PC-3 (cell line): Measurements from ENCODE around the gene ZNF394. TPM values are rescaled to one million over a fixed set of nuclear protein-coding genes. Genes with fewer than 3 reads are reported as not detected.

Experiments
- ATAC-seq: fragments of 200-7000 bp; cut with Tn5 transposase; 2 replicates; pipeline ENCODE4 v1.9.1; 2020; ENCODE audit warnings: mild to moderate bottlenecking, moderate library complexity
- BruUV-seq: library from RNA; stranded (reverse); fragments of 400-500 nt; replicated peaks from 2 replicates; lab custom pipeline; 2021; lab: Mats Ljungman, UMichigan
- CTCF ChIA-PET: fragments of 300-600 bp; sonication (Branson Sonifier 250); formaldehyde crosslinking; loops from one replicate; lab custom pipeline; 2022; ENCODE audit warnings: antibody characterized with exemption; lab: Charles Lee
- POLR2A ChIA-PET: fragments of 300-600 bp; sonication (Branson Sonifier 250); formaldehyde crosslinking; loops from one replicate; lab custom pipeline; 2022; ENCODE audit warnings: antibody characterized with exemption; ENCODE audit not compliant: unreplicated experiment; lab: Charles Lee
- DNase-seq: peaks from one replicate; pipeline ENCODE4 v3.0.0-alpha.2; 2015
- H2AFZ ChIP-seq: fragments of 300-600 bp; sonication (generic); 2 replicates; pipeline ENCODE4 v1.6.0; 2016; ENCODE audit warnings: antibody characterized with exemption, low read length
- H3F3A ChIP-seq: fragments of 300-600 bp; sonication (generic); one replicate; pipeline ENCODE4 v1.6.0; 2017; ENCODE audit warnings: antibody characterized with exemption, low read length, control low read depth, mild to moderate bottlenecking; ENCODE audit not compliant: unreplicated experiment
- H3K27ac ChIP-seq: fragments of 300-600 bp; sonication (generic); 2 replicates; pipeline ENCODE4 v1.5.1; 2016; ENCODE audit warnings: mild to moderate bottlenecking, low read length
- H3K27me3 ChIP-seq: fragments of 300-600 bp; sonication (generic); 2 replicates; pipeline ENCODE4 v1.6.1; 2016; ENCODE audit warnings: low read length, mixed read lengths
- H3K36me3 ChIP-seq: fragments of 300-600 bp; sonication (generic); 2 replicates; pipeline ENCODE4 v1.6.1; 2016; ENCODE audit warnings: low read depth, mixed run types, low read length, mixed read lengths
- H3K4me1 ChIP-seq: fragments of 300-600 bp; sonication (generic); 2 replicates; pipeline ENCODE4 v1.5.1; 2016; ENCODE audit warnings: low read length; ENCODE audit not compliant: insufficient read depth
- H3K4me2 ChIP-seq: fragments of 300-600 bp; sonication (generic); 2 replicates; pipeline ENCODE4 v1.6.0; 2016; ENCODE audit warnings: low read length
- H3K4me3 ChIP-seq: fragments of 300-600 bp; sonication (generic); 2 replicates; pipeline ENCODE4 v1.5.1; 2016; ENCODE audit warnings: mild to moderate bottlenecking, low read length, mixed read lengths
- H3K79me2 ChIP-seq: fragments of 300-600 bp; sonication (generic); 2 replicates; pipeline ENCODE4 v1.6.1; 2017; ENCODE audit warnings: low read length, mixed read lengths
- H3K9ac ChIP-seq: fragments of 300-600 bp; sonication (generic); 2 replicates; pipeline ENCODE4 v1.6.0; 2016; ENCODE audit warnings: mild to moderate bottlenecking, low read length
- H3K9me2 ChIP-seq: fragments of 300-600 bp; sonication (generic); replicated peaks from 2 replicates; pipeline ENCODE4 v1.6.1; 2016; ENCODE audit warnings: mixed run types, low read length, mixed read lengths
- H3K9me3 ChIP-seq: fragments of 300-600 bp; sonication (generic); 2 replicates; pipeline ENCODE4 v1.6.1; 2016; ENCODE audit warnings: low read length, mixed read lengths
- H4K20me1 ChIP-seq: fragments of 300-600 bp; sonication (generic); 2 replicates; pipeline ENCODE4 v1.6.1; 2016; ENCODE audit warnings: low read length, mixed read lengths
- CTCF ChIP-seq: fragments of 300-600 bp; sonication (generic); conservative IDR thresholded peaks from 2 replicates; pipeline ENCODE4 v1.5.1; 2017; ENCODE audit warnings: antibody characterized with exemption, low read depth, mild to moderate bottlenecking, low read length
- EZH2 ChIP-seq: fragments of 300-600 bp; sonication (generic); IDR thresholded peaks from one replicate; pipeline ENCODE4 v1.6.1; 2017; ENCODE audit warnings: antibody characterized with exemption, mild to moderate bottlenecking, low read length; ENCODE audit not compliant: unreplicated experiment
- EZH2phosphoT487 ChIP-seq: fragments of 300-600 bp; sonication (generic); IDR thresholded peaks from 2 replicates; pipeline ENCODE4 v1.6.1; 2018; ENCODE audit warnings: mild to moderate bottlenecking, antibody characterized with exemption, low read length, borderline replicate concordance
- intact Hi-C: fragments of 100-400 bp; cut with micrococcal nuclease; formaldehyde crosslinking; loops from 2 replicates; pipeline ENCODE4 v1.9.0; 2023
- total RNA-seq: library from RNA; depleted of rRNA; stranded (reverse); fragments of >200 nt; gene quantifications from 2 replicates; pipeline ENCODE4 v1.2.3, GENCODE V29; 2014

ZNF394 gene
- total RNA-seq, 1 experiment from 2014 or later = 17.7 TPM

GRCh38 chr7:99452541-99452940 is 47.5 kb downstream of the ZNF394 start:
- ChIA-PET POLR2A (no interaction called here), CTCF (no interaction called here)
- H3K4me1 ChIP-seq = no peaks in the 10 kb centered on the region
- TF ChIP-seq EZH2 = no peak
- TF ChIP-seq EZH2phosphoT487 = no peak
- TF ChIP-seq CTCF = no peak
- ATAC-seq (no peak), DNase-seq (no peak)
- intact Hi-C loops = no loop called here
- H3K9me2 ChIP-seq = no peaks in the 10 kb centered on the region
- no peak overlapping the region for H3K4me2 ChIP-seq
- H3K27ac ChIP-seq = no peak overlapping the region
- peaks cover 6% of the 10 kb centered on the region for H3F3A ChIP-seq
- no peak overlapping the region for H3K4me3 ChIP-seq
- H3K79me2 ChIP-seq = no peaks in the 10 kb centered on the region
- no peaks in the 10 kb centered on the region for H3K9me3 ChIP-seq
- H3K9ac ChIP-seq = no peak overlapping the region
- no TSS peak for BruUV-seq
- H4K20me1 ChIP-seq = peaks cover under 1% of the 10 kb centered on the region; the same call in 1 of the 2 replicates
- no peaks in the 10 kb centered on the region for H3K27me3 ChIP-seq
- no peak overlapping the region for H2AFZ ChIP-seq
- peaks cover 27% of the 10 kb centered on the region for H3K36me3 ChIP-seq

GRCh38 chr7:99451936-99452335 is 48.1 kb downstream of the ZNF394 start:
- no peak overlapping the region for H3K4me3 ChIP-seq
- H3K9me2 ChIP-seq = no peaks in the 10 kb centered on the region
- no peaks in the 10 kb centered on the region for H3K9me3 ChIP-seq
- ATAC-seq (no peak), DNase-seq (no peak)
- H4K20me1 ChIP-seq = no peaks in the 10 kb centered on the region
- H3K27me3 ChIP-seq = no peaks in the 10 kb centered on the region
- H3K36me3 ChIP-seq = peaks cover 25% of the 10 kb centered on the region
- no peak overlapping the region for H3K27ac ChIP-seq
- TF ChIP-seq CTCF = no peak
- TF ChIP-seq EZH2phosphoT487 = no peak
- no peak for TF ChIP-seq EZH2
- ChIA-PET CTCF (no interaction called here), POLR2A (no interaction called here)
- no peak overlapping the region for H3K4me2 ChIP-seq
- no peaks in the 10 kb centered on the region for H3K4me1 ChIP-seq
- BruUV-seq = no TSS peak
- H3F3A ChIP-seq = peaks cover 3% of the 10 kb centered on the region
- no peak overlapping the region for H3K9ac ChIP-seq
- no peaks in the 10 kb centered on the region for H3K79me2 ChIP-seq
- H2AFZ ChIP-seq = no peak overlapping the region
- intact Hi-C loops = no loop called here

- BruUV-seq = no TSS peak
- Histone ChIP-seq H3K4me2 (no peak overlapping the region), H3K9me2 (no peaks in the 10 kb centered on the region), H3F3A (no peaks in the 10 kb centered on the region), H3K79me2 (no peaks in the 10 kb centered on the region), H3K9ac (no peak overlapping the region), H2AFZ (no peak overlapping the region), H3K9me3 (no peaks in the 10 kb centered on the region), H3K4me1 (no peaks in the 10 kb centered on the region), H4K20me1 (no peaks in the 10 kb centered on the region), H3K27ac (no peak overlapping the region), H3K36me3 (peaks cover 30% of the 10 kb centered on the region), H3K4me3 (no peak overlapping the region), H3K27me3 (no peaks in the 10 kb centered on the region)
- DNase-seq = no peak
- ChIA-PET POLR2A (no interaction called here), CTCF (no interaction called here)
- intact Hi-C loops = no loop called here
- TF ChIP-seq EZH2phosphoT487 = no peak
- TF ChIP-seq CTCF = no peak
- TF ChIP-seq EZH2 = no peak
- no peak for ATAC-seq
Observed at GRCh38 chr7:99449326-99449725, 50.8 kb downstream of the ZNF394 start.
